ENCODE data around the gene GGA1.

GGA1 gene

GRCh38 chr22:37631448-37632173 is 23.0 kb downstream of the GGA1 start:
- no peak for DNase-seq (ENCODE audit: low read depth)

GRCh38 chr22:37632174-37633088 is 23.8 kb downstream of the GGA1 start:
- DNase-seq (ENCODE audit: low read depth), result no peak

GRCh38 chr22:37633089-37633624 is 24.5 kb downstream of the GGA1 start:
- DNase-seq (ENCODE audit: low read depth), result no peak

GRCh38 chr22:37633625-37634416 is 25.2 kb downstream of the GGA1 start:
- peak; percentile 48 for DNase-seq (ENCODE audit: low read depth)

- DNase-seq (ENCODE audit: low read depth), result no peak
These were observed 25.8 kb downstream of the GGA1 start for GRCh38 chr22:37634417-37634924.

GRCh38 chr22:37635157-37635556 is 26.5 kb downstream of the GGA1 start:
- no peak for DNase-seq (ENCODE audit: low read depth)

GRCh38 chr22:37636186-37636948 is 27.7 kb downstream of the GGA1 start:
- no peak for DNase-seq (ENCODE audit: low read depth)

GRCh38 chr22:37636949-37637273 is 28.3 kb downstream of the GGA1 start:
- no peak for DNase-seq (ENCODE audit: low read depth)

- no peak for DNase-seq (ENCODE audit: low read depth)
These were observed 29.9 kb downstream of the GGA1 start for GRCh38 chr22:37638391-37639069.

- no peak for DNase-seq (ENCODE audit: low read depth)
These were observed 30.6 kb downstream of the GGA1 start, which contains the start of gene SH3BP1 for GRCh38 chr22:37639070-37639760. Gene SH3BP1, plus strand, starts transcription at chr22:37639669. Its CDS starts 119 bp downstream, at chr22:37639788.

GRCh38 chr22:37639771-37640590 is 31.3 kb downstream of the GGA1 start:
- DNase-seq (ENCODE audit: low read depth), result no peak

- DNase-seq (ENCODE audit: low read depth), result no peak
These were observed 32.2 kb downstream of the GGA1 start for GRCh38 chr22:37640591-37641560.

- DNase-seq (ENCODE audit: low read depth), result no peak
These were observed 32.9 kb downstream of the GGA1 start for GRCh38 chr22:37641561-37641949.

- DNase-seq (ENCODE audit: low read depth), result no peak
These were observed 34.7 kb downstream of the GGA1 start for GRCh38 chr22:37643225-37643847.

- DNase-seq (ENCODE audit: low read depth), result no peak
These were observed 38.7 kb downstream of the GGA1 start for GRCh38 chr22:37647317-37647716.

GRCh38 chr22:37647928-37648327 is 39.3 kb downstream of the GGA1 start:
- DNase-seq (ENCODE audit: low read depth), result no peak

GRCh38 chr22:37650463-37651136 is 42.0 kb downstream of the GGA1 start:
- no peak for DNase-seq (ENCODE audit: low read depth)
